Hepatocyte (in vitro differentiated cells): ENCODE results near the gene LRRC41.

Source experiments
- EZH2 ChIP-seq: fragments of 200-600 bp; sonication (generic); IDR thresholded peaks from 2 replicates; pipeline ENCODE4 v1.6.1; 2016; ENCODE audit warnings: antibody characterized with exemption, mild to moderate bottlenecking, borderline replicate concordance
- TF ChIP-seq, protein P1 (sequence below): fragments of 200-600 bp; sonication (generic); IDR thresholded peaks from 2 replicates; pipeline ENCODE4 v1.5.1; 2016; ENCODE audit warnings: antibody characterized with exemption, mild to moderate bottlenecking; ENCODE audit not compliant: poor library complexity

- TF ChIP-seq, protein P1, sequence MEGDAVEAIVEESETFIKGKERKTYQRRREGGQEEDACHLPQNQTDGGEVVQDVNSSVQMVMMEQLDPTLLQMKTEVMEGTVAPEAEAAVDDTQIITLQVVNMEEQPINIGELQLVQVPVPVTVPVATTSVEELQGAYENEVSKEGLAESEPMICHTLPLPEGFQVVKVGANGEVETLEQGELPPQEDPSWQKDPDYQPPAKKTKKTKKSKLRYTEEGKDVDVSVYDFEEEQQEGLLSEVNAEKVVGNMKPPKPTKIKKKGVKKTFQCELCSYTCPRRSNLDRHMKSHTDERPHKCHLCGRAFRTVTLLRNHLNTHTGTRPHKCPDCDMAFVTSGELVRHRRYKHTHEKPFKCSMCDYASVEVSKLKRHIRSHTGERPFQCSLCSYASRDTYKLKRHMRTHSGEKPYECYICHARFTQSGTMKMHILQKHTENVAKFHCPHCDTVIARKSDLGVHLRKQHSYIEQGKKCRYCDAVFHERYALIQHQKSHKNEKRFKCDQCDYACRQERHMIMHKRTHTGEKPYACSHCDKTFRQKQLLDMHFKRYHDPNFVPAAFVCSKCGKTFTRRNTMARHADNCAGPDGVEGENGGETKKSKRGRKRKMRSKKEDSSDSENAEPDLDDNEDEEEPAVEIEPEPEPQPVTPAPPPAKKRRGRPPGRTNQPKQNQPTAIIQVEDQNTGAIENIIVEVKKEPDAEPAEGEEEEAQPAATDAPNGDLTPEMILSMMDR = no peak
- no peak for TF ChIP-seq EZH2
Measured at GRCh38 chr1:46247436-46248121, 55.8 kb downstream of the LRRC41 start, which contains the start of gene RAD54L.
